OCI-LY7 (cell line): ENCODE data around the gene SLC9A9. TPM values are rescaled to one million over a fixed set of nuclear protein-coding genes. Genes with fewer than 3 reads are reported as not detected.

Experiments
- BruUV-seq: library from RNA; stranded (reverse); fragments of 400-500 nt; replicated peaks from 2 replicates; lab custom pipeline; 2021; lab: Mats Ljungman, UMichigan
- CTCF ChIA-PET: fragments of 300-600 bp; sonication (Branson Sonifier 250); formaldehyde crosslinking; loops from one replicate; lab custom pipeline; 2022; ENCODE audit warnings: antibody characterized with exemption; ENCODE audit not compliant: unreplicated experiment; lab: Charles Lee
- POLR2A ChIA-PET: fragments of 300-600 bp; sonication (Branson Sonifier 250); formaldehyde crosslinking; loops from one replicate; lab custom pipeline; 2022; ENCODE audit warnings: antibody characterized with exemption; lab: Charles Lee
- DNase-seq: peaks from one replicate; pipeline ENCODE4 v3.0.0-alpha.2; 2015; ENCODE audit warnings: low spot score
- H2AFZ ChIP-seq: fragments of 200-600 bp; sonication (generic), shearing (Covaris generic); 2 replicates; pipeline ENCODE4 v1.6.1; 2014; ENCODE audit warnings: mild to moderate bottlenecking, antibody characterized with exemption, low read length, moderate library complexity
- H3K27ac ChIP-seq: fragments of 200-600 bp; sonication (generic); 2 replicates; pipeline ENCODE4 v1.5.1; 2014; ENCODE audit warnings: mixed run types, low read depth, mild to moderate bottlenecking, moderate library complexity, low read length, inconsistent platforms; ENCODE audit not compliant: poor library complexity, severe bottlenecking
- H3K36me3 ChIP-seq: fragments of 200-600 bp; sonication (generic); 2 replicates; pipeline ENCODE4 v1.6.1; 2014; ENCODE audit warnings: mild to moderate bottlenecking, antibody characterized with exemption, low read length, moderate library complexity, mixed read lengths; ENCODE audit not compliant: insufficient read depth
- H3K4me1 ChIP-seq: fragments of 200-600 bp; sonication (generic); 2 replicates; pipeline ENCODE4 v1.5.1; 2014; ENCODE audit warnings: mild to moderate bottlenecking, low read length; ENCODE audit not compliant: insufficient read depth, poor library complexity, severe bottlenecking
- H3K4me2 ChIP-seq: fragments of 200-600 bp; sonication (generic); 2 replicates; pipeline ENCODE4 v1.6.1; 2014; ENCODE audit warnings: mild to moderate bottlenecking, low read length
- H3K4me3 ChIP-seq: fragments of 200-600 bp; sonication (generic); 2 replicates; pipeline ENCODE4 v1.5.1; 2014; ENCODE audit warnings: mild to moderate bottlenecking, low read depth, low read length; ENCODE audit not compliant: poor library complexity, severe bottlenecking
- H3K79me2 ChIP-seq: fragments of 200-600 bp; sonication (generic); 2 replicates; pipeline ENCODE4 v1.6.1; 2016; ENCODE audit warnings: low read depth, mild to moderate bottlenecking, low read length, moderate library complexity, mixed read lengths; ENCODE audit not compliant: insufficient read depth
- H3K9me2 ChIP-seq: fragments of 200-600 bp; sonication (generic); 2 replicates; pipeline ENCODE4 v1.6.1; 2016; ENCODE audit warnings: mild to moderate bottlenecking, low read length, mixed read lengths; ENCODE audit not compliant: insufficient read depth
- H3K9me3 ChIP-seq: fragments of 200-600 bp; sonication (generic); 2 replicates; pipeline ENCODE4 v1.6.1; 2014; ENCODE audit warnings: mild to moderate bottlenecking, mixed run types, low read length, mixed read lengths
- H4K20me1 ChIP-seq: fragments of 200-600 bp; sonication (generic); 2 replicates; pipeline ENCODE4 v1.6.1; 2014; ENCODE audit warnings: mild to moderate bottlenecking, antibody characterized with exemption, low read length, moderate library complexity, mixed read lengths; ENCODE audit not compliant: insufficient read depth
- EZH2phosphoT487 ChIP-seq: fragments of 200-600 bp; sonication (generic); IDR thresholded peaks from 2 replicates; pipeline ENCODE4 v1.6.1; 2018; ENCODE audit warnings: low read depth, borderline replicate concordance, mild to moderate bottlenecking, mixed run types, antibody characterized with exemption, low read length, moderate library complexity, mixed read lengths
- intact Hi-C: fragments of 100-400 bp; cut with micrococcal nuclease; formaldehyde crosslinking; loops from one replicate; pipeline ENCODE4 v1.10.0; 2022; ENCODE audit not compliant: unreplicated experiment
- total RNA-seq, 2 experiments: library from RNA; depleted of rRNA in 1 of 2; stranded (reverse); fragments of >200 nt in 1 of 2; shearing (Covaris generic) in 1 of 2; gene quantifications; 2 replicates each; pipeline ENCODE4 v1.2.3, GENCODE V29; 2014 to 2022
- TF ChIP-seq, protein P1 (sequence below): fragments of 200-600 bp; sonication (generic); conservative IDR thresholded peaks from 2 replicates; pipeline ENCODE4 v1.5.1; 2014; ENCODE audit warnings: mild to moderate bottlenecking, antibody characterized with exemption, low read length, moderate library complexity, mixed read lengths

The SLC9A9 gene
- total RNA-seq, 2 experiments from 2014 or later, result 9.3 to 14.8 TPM

GRCh38 chr3:143529018-143529478 lies 319.2 kb downstream of the SLC9A9 start:
- H3K79me2 ChIP-seq, result no peaks in the 10 kb centered on the region
- no TSS peak for BruUV-seq
- no peak overlapping the region for H3K27ac ChIP-seq
- ChIA-PET POLR2A (interaction anchor here (1.2 kb wide), 1 partner anchor 13 kb away, joined by 3 read pairs; no protein-coding TSS in a partner anchor), CTCF (no interaction called here)
- no peaks in the 10 kb centered on the region for H3K9me3 ChIP-seq
- H4K20me1 ChIP-seq, result no peaks in the 10 kb centered on the region
- intact Hi-C loops, result no loop called here
- no peaks in the 10 kb centered on the region for H3K9me2 ChIP-seq
- H3K4me2 ChIP-seq, result no peak overlapping the region
- H3K36me3 ChIP-seq, result no peaks in the 10 kb centered on the region
- no peaks in the 10 kb centered on the region for H3K4me1 ChIP-seq
- TF ChIP-seq EZH2phosphoT487, result no peak
- TF ChIP-seq, protein P1, sequence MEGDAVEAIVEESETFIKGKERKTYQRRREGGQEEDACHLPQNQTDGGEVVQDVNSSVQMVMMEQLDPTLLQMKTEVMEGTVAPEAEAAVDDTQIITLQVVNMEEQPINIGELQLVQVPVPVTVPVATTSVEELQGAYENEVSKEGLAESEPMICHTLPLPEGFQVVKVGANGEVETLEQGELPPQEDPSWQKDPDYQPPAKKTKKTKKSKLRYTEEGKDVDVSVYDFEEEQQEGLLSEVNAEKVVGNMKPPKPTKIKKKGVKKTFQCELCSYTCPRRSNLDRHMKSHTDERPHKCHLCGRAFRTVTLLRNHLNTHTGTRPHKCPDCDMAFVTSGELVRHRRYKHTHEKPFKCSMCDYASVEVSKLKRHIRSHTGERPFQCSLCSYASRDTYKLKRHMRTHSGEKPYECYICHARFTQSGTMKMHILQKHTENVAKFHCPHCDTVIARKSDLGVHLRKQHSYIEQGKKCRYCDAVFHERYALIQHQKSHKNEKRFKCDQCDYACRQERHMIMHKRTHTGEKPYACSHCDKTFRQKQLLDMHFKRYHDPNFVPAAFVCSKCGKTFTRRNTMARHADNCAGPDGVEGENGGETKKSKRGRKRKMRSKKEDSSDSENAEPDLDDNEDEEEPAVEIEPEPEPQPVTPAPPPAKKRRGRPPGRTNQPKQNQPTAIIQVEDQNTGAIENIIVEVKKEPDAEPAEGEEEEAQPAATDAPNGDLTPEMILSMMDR, result no peak
- H2AFZ ChIP-seq, result no peak overlapping the region
- no peak for DNase-seq
- H3K4me3 ChIP-seq, result no peak overlapping the region

GRCh38 chr3:143526011-143526545 lies 322.2 kb downstream of the SLC9A9 start:
- H3K4me2 ChIP-seq, result no peak overlapping the region
- intact Hi-C loops, result no loop called here
- H4K20me1 ChIP-seq, result no peaks in the 10 kb centered on the region
- DNase-seq, result no peak
- no peak overlapping the region for H3K4me3 ChIP-seq
- no peaks in the 10 kb centered on the region for H3K4me1 ChIP-seq
- no peaks in the 10 kb centered on the region for H3K79me2 ChIP-seq
- ChIA-PET CTCF (no interaction called here), POLR2A (interaction anchor here (1.3 kb wide), 1 partner anchor 9 kb away, joined by 3 read pairs; no protein-coding TSS in a partner anchor)
- H3K27ac ChIP-seq, result no peak overlapping the region
- no TSS peak for BruUV-seq
- H2AFZ ChIP-seq, result no peak overlapping the region
- H3K9me2 ChIP-seq, result no peaks in the 10 kb centered on the region
- no peaks in the 10 kb centered on the region for H3K9me3 ChIP-seq
- H3K36me3 ChIP-seq, result no peaks in the 10 kb centered on the region
- no peak for TF ChIP-seq EZH2phosphoT487
- TF ChIP-seq, protein P1, result no peak

GRCh38 chr3:143525408-143525807 lies 322.9 kb downstream of the SLC9A9 start:
- no peak overlapping the region for H2AFZ ChIP-seq
- H3K9me2 ChIP-seq, result no peaks in the 10 kb centered on the region
- H3K4me2 ChIP-seq, result no peak overlapping the region
- TF ChIP-seq, protein P1, result no peak
- no peak for TF ChIP-seq EZH2phosphoT487
- ChIA-PET POLR2A (interaction anchor here (1.3 kb wide), 1 partner anchor 9 kb away, joined by 3 read pairs; no protein-coding TSS in a partner anchor), CTCF (no interaction called here)
- H3K4me3 ChIP-seq, result no peak overlapping the region
- H3K4me1 ChIP-seq, result no peaks in the 10 kb centered on the region
- H4K20me1 ChIP-seq, result no peaks in the 10 kb centered on the region
- no peak for DNase-seq
- no peaks in the 10 kb centered on the region for H3K36me3 ChIP-seq
- no peaks in the 10 kb centered on the region for H3K79me2 ChIP-seq
- intact Hi-C loops, result no loop called here
- no peak overlapping the region for H3K27ac ChIP-seq
- no peaks in the 10 kb centered on the region for H3K9me3 ChIP-seq
- no TSS peak for BruUV-seq
